Activated CD4-positive, alpha-beta T cell treated with anti-CD3 and anti-CD28 coated beads for 48 hours (primary cell): Measurements from ENCODE around the gene CORIN.
"Not testable (repeated sequence)": the region's sequence is repeated elsewhere in the genome, so short reads cannot be mapped to it uniquely, and the experiment has no call there.

Source experiments
- DNase-seq: peaks from one replicate; pipeline ENCODE4 v3.0.0-alpha.2; 2020

Gene CORIN

DNA sequence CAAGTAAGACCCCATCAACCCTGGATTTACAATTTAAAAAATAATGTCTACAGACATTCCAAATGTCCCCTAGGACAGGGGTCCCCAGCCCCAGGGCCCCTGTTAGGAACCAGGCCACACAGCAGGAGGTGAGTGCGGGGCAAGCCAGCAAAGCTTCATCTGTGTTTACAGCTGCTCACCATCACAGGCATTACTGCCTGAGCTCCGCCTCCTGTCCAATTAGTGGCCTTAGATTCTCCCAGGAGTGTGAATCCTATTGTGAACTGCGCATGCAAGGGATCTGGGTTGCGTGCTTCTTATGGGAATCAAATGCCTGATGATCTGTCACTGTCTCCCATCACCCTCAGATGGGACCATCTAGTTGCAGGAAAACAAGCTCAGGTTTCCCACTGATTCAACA, 206.7 kb downstream of the CORIN start:
- DNase-seq = no peak

DNA sequence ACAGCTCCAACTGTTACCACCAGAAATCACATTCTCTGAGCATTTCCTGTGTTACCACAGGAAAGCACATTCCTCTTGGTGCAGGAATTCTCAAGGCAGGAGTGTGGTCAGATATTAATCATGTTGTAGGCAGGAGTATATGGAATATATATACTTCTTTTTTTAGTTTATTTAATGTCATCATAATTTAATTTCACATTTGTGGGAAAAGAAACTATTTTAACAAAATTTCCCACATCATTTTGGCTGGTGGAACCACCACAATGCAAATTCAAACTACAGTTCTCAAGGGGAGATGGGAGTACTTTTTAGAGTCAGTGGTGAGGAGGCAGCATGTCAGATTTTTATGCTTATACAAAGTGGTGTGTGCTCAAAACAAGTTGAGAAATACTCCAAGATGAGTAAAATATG, 213.8 kb downstream of the CORIN start:
- DNase-seq = no peak

DNA sequence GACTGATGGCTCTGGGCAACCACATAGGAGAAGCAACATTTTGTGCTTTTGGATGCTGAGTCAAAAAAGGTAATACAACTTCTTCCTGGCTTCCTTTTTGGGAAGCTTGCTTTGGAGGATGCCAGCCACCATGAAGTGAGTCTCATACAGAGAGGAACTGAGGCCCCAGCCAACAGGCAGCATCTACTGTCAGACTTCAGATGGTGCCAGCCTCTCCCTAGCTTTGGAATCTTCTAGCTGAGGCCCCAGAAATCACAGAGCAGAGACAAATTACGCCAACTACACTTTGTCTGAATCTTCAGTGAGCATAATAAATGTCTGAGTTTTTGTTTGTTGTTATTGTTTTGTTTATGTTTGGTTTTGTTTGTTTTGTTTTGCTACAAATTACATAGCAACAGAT, 216.7 kb downstream of the CORIN start:
- no peak for DNase-seq

DNA sequence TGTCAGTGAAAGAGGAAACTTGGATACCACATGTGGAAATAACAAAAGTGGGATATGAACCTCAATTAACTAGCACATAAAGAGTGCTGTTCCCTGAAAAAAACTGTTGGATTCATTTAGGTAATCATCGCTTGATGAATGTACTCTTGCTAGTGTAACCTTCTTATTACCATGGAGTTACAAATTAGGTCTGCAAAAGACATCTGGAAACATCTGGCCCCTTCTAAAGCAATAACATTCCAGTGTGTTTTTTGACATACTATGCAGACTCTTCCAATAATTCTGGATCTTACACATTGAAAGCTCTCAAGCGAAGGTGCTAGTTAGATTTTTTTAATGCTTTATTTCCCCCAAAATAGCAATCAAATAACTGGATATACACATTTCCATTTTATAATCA, 218.2 kb downstream of the CORIN start:
- no peak for DNase-seq

DNA sequence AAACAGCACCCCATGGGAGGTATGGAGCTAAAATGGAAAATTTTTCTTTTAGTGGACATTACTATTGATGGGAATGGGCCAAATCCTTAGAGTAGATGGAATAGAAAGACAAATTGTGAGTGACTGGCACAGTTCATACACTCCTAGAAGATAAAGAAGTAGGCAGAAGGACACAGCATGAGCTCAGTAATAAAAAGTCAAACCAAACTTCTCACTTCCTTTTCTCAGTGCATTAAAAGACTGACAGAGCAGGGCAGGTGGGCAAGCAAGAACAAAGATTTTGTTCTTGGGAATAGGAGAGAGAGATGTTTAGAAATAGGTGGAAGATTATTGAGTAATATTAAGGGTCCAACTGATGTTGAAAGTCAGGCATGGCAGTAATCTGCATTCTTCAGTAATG, 220.3 kb downstream of the CORIN start:
- DNase-seq = no peak

DNA sequence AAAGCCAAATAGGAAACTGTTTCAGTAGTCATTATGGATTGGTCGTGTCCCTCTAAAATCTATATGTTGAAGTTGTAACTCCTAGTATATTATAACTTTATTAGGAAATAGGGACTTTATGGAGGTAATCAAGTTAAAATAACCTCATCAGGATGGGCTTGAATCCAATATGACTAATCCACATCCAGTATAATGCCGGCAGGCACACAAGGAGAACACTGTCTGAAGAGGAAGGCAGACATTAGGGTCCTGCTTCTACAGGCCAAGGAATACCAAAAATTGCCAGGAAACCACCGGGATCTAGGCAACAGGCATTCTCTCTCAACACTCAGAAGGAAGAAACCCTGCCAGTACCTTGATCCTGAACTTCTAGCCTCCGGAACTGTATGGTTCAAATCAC, 222.5 kb downstream of the CORIN start:
- DNase-seq = no peak

DNA sequence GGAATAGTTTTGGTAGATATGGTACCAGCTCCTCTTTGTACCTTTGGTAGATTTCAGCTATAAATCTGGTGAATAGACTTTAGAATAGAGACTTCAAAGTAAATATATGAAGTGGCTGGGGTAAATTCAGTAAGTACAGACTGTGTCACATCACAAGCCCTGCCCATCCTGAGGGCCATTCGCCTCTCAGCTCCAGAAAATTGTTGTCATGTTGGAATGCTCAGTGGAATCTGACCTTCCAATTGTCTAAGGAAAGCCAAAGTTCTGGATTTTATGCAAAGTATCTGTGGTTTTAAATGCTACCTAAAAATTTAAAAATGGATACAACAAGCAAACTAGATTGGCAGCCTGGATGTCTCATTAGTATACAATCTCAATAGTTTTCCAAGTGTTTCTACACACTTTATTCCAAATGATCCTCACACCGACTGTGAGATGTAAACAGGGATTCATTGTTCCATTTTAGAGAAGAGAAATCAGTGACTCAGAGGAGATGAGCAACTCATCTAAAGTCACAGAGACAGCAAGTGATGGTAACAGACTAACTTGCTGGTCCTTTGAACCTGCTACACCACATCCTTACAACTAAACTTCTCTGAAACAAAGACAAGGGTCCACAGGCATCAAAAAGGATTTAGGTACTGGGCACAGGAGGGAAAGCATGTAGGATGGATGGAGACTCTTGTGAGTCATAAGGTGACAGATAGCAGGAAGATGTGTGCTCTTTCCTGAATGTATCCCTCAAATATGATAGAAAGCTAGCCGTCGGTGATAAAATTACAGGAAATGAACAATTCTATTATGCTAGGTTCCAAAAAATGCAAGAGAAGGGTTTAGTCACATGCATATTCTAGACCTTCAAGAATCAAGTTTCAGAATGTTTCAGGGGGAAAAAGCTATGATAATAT, 225.5 kb downstream of the CORIN start:
- DNase-seq = no peak

DNA sequence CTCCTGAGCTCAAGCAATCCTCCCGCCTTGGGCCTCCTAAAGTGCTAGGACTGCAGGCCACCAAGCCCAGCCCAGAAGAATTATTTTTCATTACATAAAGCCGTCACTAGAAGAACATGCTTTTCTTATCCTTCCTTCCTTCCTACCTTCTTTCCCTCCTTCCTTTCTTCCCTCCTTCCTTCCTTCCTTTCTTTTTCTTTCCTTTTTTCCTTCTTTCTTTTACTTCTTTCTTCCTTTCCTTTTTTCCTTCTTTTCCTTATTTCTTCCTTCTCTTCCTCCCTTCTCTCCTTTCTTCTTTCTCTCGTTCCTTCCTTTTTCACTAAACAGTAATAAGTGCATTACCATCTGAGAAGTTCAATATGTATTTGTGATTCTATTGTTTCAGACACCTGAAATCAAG, 231.4 kb downstream of the CORIN start:
- DNase-seq = no peak

DNA sequence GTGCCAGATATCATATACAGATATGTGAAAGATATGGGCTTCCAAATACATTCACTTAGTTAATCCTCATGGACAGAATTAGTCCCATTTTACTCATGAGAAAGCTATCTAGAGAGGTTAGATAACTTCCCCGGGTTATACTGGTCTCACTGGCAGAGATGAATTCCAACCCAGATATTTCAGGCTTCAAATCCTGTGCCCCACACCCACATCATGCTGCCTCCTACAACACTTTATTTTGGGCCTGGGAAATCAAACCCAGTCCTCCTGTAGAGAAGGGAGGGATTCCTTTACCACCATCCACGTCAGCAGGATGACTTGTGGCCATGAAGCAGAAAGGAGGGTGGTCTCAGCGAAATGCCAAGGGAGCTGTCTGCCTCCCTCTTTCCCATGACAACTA, 239.0 kb downstream of the CORIN start:
- no peak for DNase-seq

DNA sequence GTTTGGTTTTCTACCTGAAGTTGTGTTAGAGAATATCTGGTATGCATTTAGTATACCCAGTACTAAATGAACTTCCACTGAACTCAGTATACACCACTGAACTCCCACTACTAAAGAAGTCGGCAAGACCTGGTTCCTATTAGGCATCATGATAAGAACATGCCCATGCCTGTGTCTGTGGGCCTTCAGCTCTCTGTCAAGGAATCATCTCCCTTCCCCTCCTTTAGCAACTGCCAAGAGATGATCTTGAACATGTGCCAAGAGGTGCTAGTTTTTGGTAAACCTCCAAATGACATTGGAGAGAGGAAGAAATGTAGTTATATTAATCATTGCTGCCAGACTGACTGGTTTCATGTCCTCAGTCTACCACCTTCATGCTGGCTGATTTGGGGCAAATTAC, 239.5 kb downstream of the CORIN start:
- no peak for DNase-seq

DNA sequence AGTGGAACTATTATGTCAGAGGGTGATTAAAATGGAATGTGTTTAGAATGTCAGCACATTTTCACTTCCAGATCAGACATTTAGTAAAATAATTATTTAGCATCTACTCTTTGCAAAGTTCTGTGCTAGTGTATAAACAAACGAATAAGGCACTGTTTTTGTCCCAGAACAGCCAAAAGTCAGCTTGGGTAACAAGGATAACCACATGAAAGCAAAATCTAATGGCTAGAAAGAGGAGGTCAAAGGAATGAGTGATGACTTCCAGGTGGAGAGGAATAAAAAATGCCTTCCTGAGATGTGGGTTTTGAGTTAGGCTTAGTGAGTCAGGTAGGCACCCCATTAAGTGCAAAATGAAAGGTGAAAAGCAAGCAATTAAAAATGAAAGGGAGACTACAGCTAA, 240.2 kb downstream of the CORIN start:
- DNase-seq = no peak

DNA sequence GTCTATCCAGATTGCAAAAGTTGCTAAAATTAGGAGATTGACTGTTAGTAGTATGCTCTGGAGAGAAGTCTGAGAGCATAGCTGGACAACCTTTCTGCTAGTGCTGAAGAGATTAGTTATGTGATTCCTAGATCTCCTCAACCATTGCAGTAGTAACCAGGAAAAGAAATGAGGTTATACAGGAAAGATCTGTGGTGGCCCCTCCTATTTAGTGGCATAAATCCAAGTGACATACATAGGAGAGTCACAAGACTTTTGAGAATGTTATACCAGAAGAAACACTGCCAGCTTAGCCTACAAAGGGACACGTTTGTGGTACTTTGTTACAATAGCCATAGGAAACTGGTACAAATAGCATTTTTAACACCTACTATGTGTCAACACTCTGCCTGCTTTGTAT, 247.5 kb downstream of the CORIN start:
- no peak for DNase-seq

DNA sequence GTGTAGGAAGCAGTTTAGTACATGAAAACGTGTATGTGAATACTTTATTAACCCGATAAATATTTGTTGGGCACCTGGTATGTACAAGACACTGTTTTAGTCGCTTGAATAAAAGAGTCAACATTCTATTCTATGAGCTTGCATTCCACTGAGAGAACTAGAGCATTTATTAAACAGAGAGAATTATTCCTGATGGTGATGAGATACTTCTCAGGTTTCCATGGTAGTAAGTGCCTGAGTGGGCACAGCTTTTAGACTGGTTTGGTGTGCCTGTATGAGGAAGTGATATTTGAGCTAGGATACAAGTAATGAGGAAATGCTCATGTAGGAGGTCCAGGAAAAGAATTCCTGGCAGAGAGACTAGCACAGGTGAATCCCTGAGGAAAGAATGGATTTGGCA, 258.6 kb downstream of the CORIN start:
- DNase-seq = no peak

DNA sequence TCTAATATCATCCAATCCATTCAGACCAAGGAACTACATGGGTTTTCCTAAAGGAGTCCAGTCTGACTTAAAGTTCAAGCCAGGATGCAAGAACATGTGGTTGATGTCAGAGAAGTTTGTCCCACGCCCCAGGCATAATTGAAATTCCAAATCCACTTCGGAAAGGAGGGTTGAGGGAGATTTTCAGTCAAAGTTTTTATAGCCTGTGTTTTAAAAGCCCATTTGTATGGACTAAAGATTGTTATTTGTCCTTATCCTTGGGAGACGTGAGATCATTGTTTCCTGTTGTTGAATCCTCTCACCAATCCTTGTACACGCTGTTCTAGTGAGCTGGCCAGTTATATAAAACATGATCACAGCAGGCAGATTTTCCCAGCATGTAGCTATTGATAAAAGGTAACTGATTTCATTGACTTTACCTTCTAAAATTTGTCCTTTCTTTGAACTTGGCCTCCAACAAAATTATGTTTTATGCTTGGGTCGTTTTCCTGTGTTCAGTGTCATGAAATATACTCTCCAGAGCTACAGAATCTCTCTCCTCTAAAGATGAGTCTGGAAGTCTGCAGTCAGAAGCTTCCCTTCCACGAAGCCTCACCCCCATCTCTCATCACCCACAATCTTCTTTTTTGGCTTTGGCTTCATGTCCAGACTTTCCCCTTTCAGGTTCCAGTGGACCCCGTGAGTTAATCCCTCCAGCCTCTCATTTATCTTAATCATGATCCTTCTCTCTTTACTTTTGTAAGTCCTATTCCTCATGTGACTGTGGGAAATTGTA, 259.9 kb downstream of the CORIN start:
- no peak for DNase-seq

DNA sequence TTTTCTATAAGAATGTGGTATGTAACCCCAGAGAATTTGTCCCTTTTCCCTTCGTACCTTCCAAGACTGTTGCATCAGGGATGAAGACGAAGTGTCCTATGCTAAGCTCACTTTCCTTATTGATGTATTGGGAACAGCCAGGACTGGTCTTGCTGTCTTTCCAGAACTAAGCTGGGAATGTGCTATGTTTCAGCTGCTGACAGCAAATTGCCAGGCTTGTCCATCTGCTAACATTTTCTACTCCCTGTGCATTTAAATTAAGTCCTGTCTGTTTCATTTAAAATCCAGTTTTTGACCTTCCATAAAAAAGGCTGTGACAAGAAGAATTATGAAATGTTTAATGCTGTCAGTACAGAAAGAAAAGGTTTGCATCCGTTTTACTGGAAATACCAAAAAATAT, 264.9 kb downstream of the CORIN start:
- no peak for DNase-seq

DNA sequence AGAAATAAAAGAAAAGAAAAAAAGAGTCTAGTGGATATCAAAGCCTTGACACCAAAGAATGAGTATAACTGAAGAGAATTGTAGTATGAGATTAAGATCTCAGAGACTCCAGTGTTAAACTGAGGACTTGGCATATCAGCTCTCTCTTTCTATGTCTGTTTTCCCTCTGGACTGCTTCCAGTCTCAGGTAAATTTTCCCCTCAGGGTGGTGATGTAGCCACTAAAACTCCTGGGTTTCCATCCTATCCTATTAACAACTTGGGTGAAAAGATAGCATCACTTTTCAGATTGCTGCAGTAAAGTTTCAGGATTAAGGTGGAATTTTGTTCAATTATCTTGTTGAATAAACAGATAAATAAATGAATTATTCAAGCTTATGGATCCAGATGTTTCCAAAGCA, 267.1 kb downstream of the CORIN start:
- DNase-seq = no peak

DNA sequence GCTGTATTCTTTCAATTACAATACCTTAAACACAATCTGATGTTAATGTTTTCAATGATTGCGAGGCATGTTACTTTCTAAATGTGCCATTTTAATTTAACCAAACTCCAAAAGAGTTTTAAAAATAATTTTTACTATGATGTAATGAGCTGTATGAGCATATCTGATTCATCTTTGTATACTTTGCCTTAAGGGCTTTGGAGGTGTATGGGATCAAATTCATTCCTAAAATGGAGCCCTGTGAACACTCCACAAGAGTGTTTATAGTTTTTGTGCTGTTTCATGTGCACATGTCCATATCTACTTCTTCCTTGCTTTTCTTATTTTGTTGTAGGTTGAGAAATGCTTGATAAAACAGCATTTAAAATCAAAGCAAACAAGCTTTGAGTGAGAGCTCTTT, 270.4 kb downstream of the CORIN start:
- no peak for DNase-seq

DNA sequence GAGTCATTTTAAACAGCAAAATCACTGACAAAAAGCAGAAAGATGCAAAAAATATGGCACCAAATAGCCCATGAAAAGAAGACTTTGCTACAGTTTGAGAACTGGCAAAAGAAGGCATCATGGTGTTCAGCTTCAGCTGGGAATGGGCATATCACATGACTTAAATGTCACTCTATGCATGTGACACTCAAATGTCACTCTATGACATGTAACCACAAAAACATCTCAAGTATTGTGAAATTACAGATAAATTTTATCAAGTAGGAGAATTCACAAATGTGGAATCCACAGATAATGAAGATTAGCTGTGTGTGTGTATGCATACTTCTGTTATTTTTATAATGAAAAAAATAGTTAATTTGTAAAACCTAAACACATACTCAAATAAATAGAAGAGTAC, 270.9 kb downstream of the CORIN start:
- DNase-seq = no peak

DNA sequence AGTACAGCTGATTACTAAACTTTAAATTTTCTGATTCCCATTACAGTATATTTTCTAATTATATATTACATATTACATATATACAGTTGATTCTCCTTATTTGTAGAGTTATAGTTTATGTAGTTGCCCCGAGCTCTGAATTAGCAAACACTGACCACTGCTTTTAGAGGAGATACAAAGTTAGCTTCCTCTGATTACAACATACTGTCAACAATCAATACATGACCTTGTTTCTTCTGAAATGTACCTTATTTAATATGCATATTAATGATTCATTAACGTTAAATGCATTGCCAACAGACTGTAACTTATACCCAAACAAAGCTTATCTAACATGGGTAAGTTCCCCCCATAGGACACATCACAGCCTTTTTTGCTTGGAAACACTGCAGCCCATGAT, 271.3 kb downstream of the CORIN start:
- no peak for DNase-seq

DNA sequence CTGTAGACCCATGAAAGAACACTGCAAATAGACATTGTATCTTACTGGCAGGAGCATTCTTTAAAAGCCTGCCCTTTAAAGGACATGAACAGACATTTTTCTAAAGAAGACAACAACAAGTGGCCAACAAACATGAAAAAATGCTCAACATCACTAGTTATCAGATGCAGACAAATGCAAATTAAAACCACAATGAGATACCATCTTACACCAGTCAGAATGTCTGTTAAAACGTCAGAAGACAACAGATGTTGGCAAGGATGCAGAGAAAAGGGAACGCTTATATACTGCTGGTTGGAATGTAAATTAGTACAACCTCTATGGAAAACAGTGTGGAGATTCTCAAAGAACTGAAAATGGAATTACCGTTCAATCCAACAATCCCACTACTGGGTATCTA, 275.6 kb downstream of the CORIN start:
- no peak for DNase-seq

DNA sequence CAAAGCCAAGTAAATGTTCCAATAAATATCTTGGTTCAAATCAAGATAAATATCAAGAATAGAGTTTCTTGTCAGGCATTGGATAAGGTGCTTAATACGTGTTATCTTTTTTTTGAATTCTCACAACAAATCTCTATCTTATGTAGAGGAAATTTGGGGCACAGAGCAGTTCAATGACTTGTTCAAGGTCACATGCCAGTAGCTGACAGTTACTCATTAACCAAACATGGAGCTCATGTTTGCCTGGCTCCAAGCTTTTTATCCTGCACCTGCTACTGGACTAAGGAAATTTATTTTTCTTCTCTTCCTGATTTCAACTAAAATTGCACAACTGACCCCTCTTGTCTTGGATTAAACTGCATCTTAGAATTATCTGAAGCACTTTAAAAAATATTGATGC, 276.5 kb downstream of the CORIN start:
- DNase-seq = no peak

DNA sequence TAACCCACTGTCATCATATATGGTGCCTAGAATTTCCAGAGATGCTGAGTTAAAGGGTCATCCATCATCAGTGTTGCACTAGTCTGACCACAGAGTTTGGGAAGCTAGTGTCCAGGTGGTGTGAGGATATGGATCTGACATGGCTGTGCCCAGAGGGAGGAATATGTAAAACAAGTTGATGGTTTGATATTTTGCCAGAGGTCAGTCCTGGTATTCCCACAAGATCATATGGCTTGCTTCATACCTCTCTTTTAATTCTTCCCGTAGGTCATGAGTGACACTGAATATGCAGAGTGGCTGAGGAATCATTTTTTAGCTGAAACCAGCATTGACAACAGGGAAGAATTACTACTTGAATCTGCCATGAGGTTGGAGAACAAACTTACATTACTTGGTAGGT, 277.2 kb downstream of the CORIN start:
- no peak for DNase-seq

DNA sequence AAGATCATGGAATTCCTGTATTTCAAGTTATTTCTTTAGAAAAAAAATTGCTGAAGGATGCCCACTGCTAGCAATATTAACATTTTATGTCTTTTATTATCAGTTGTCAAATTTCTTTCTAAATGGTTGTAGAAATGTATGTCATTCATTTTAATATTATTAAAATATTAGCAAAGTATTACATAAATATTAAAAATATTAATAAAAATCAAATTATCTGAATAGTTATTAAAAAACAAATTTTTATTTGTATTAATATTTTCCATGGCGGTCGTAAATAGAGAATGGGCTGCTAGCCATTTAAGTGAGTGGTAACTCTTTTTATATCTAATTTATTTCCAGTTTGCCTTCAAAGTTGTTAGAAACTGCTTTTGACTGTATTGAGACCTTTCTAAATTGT, 280.6 kb downstream of the CORIN start:
- no peak for DNase-seq

DNA sequence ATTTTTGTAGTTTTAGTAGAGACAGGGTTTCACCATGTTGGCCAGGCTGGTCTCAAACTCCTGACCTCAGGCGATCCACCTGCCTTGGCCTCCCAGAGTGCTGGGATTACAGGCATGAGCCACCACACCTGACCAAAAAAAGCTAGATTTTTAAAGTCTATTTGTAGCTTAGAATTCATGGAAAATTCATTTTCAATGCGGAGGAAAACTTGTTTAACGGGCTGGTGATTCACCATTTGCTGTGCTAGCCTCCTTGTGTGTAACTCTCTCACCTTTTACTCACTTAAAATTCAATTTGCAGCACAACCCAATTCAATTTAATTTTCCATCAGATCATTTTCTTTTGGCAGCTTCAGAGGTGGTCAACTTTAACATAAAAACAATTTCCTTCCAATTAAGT, 281.9 kb downstream of the CORIN start:
- DNase-seq = not testable (repeated sequence)
